SH-SY5Y (cell line): ENCODE results near the gene MPPED1.

Source experiments
- GATA2 ChIP-seq: IDR thresholded peaks from 2 replicates; pipeline ENCODE4 v1.6.1; 2011; ENCODE audit warnings: mild to moderate bottlenecking, low read depth, low read length
- GATA3 ChIP-seq: IDR thresholded peaks from 2 replicates; pipeline ENCODE4 v1.6.1; 2011; ENCODE audit warnings: low read depth, mild to moderate bottlenecking, low read length, moderate library complexity

GRCh38 chr22:43475549-43476076 lies 63.8 kb downstream of the MPPED1 start:
- TF ChIP-seq GATA2: no peak
- TF ChIP-seq GATA3: no peak
